Endothelial cell (in vitro differentiated cells): ENCODE measurements around the gene CAVIN1. TPM values are rescaled to one million over a fixed set of nuclear protein-coding genes. Genes with fewer than 3 reads are reported as not detected.
"Not testable (repeated sequence)": the region's sequence is repeated elsewhere in the genome, so short reads cannot be mapped to it uniquely, and the experiment has no call there.

Source experiments
- DNase-seq: peaks from one replicate; pipeline ENCODE4 v3.0.0; 2021; ENCODE audit warnings: low spot score
- H3K27ac Mint-ChIP-seq: one replicate; pipeline ENCODE4 v1.8.0; 2021; ENCODE audit warnings: mixed read lengths, inconsistent platforms; ENCODE audit not compliant: unreplicated experiment
- H3K27me3 Mint-ChIP-seq: one replicate; pipeline ENCODE4 v1.8.0; 2021; ENCODE audit warnings: mild to moderate bottlenecking, moderate library complexity, mixed read lengths, inconsistent platforms; ENCODE audit not compliant: unreplicated experiment
- H3K36me3 Mint-ChIP-seq: one replicate; pipeline ENCODE4 v1.8.0; 2021; ENCODE audit warnings: mild to moderate bottlenecking, low read depth, mixed read lengths, inconsistent platforms; ENCODE audit not compliant: unreplicated experiment
- H3K4me1 Mint-ChIP-seq: one replicate; pipeline ENCODE4 v1.8.0; 2021; ENCODE audit warnings: mild to moderate bottlenecking, mixed read lengths, inconsistent platforms; ENCODE audit not compliant: unreplicated experiment
- H3K4me3 Mint-ChIP-seq: one replicate; pipeline ENCODE4 v1.8.0; 2021; ENCODE audit warnings: mild to moderate bottlenecking, mixed read lengths, inconsistent platforms; ENCODE audit not compliant: unreplicated experiment
- H3K9me3 Mint-ChIP-seq: one replicate; pipeline ENCODE4 v1.8.0; 2021; ENCODE audit warnings: mixed read lengths, inconsistent platforms; ENCODE audit not compliant: unreplicated experiment
- CTCF ChIP-seq: fragments of 200-600 bp; sonication (generic); IDR thresholded peaks from one replicate; pipeline ENCODE4 v1.5.0; 2021; ENCODE audit warnings: antibody characterized with exemption; ENCODE audit not compliant: unreplicated experiment
- total RNA-seq: library from RNA; stranded (reverse); fragmentation: NEBNext Ultra II Directional; extraction: Animal tissue kit (Norgen Biotek cat#: 25700); gene quantifications from one replicate; pipeline ENCODE4 v1.2.1, GENCODE V29; 2021; ENCODE audit not compliant: unreplicated experiment

Gene CAVIN1
- total RNA-seq, 1 donor from 2014 or later = 334 TPM

GRCh38 chr17:42459256-42459800, 36.3 kb upstream of the CAVIN1 start:
- Mint-ChIP-seq H3K4me1 (peaks cover 38% of the 10 kb centered on the region), H3K9me3 (no peaks in the 10 kb centered on the region), H3K27ac (peak overlapping the region; percentile 94), H3K27me3 (peaks cover 1% of the 10 kb centered on the region), H3K36me3 (peaks cover 4% of the 10 kb centered on the region), H3K4me3 (peak overlapping the region; percentile 98)
- DNase-seq = peak; percentile 15
- TF ChIP-seq CTCF = no peak

GRCh38 chr17:42458497-42459255, 35.6 kb upstream of the CAVIN1 start, which contains the start of gene ATP6V0A1:
TSS of gene ATP6V0A1 (plus strand) at chr17:42458878. CDS start at chr17:42460895, 2,017 bp downstream.
- Mint-ChIP-seq H3K27ac (peak within 1 kb of the TSS; percentile 94), H3K27me3 (peaks cover 1% of the 10 kb centered on the region), H3K36me3 (peaks cover 4% of the 10 kb centered on the region), H3K9me3 (no peaks in the 10 kb centered on the region), H3K4me3 (peak within 1 kb of the TSS; percentile 98), H3K4me1 (peaks cover 38% of the 10 kb centered on the region)
- peak; percentile 96 for DNase-seq
- TF ChIP-seq CTCF = no peak

- no peaks in the 10 kb centered on the region for H3K9me3 Mint-ChIP-seq
- peak overlapping the region; percentile 66 for H3K4me3 Mint-ChIP-seq
- H3K4me1 Mint-ChIP-seq = peaks cover 38% of the 10 kb centered on the region
- H3K36me3 Mint-ChIP-seq = no peaks in the 10 kb centered on the region
- H3K27me3 Mint-ChIP-seq = peaks cover 1% of the 10 kb centered on the region
- DNase-seq = no peak
- TF ChIP-seq CTCF = no peak
- peak overlapping the region; percentile 68 for H3K27ac Mint-ChIP-seq
These were observed 34.2 kb upstream of the CAVIN1 start for GRCh38 chr17:42457107-42457792.

GRCh38 chr17:42456223-42457106, 33.4 kb upstream of the CAVIN1 start:
- peak; percentile 5 for DNase-seq
- peak overlapping the region; percentile 68 for H3K27ac Mint-ChIP-seq

GRCh38 chr17:42454987-42455386, 31.9 kb upstream of the CAVIN1 start:
- H3K36me3 Mint-ChIP-seq = not testable (repeated sequence)

More at GRCh38 chr17:42456223-42457106, 33.4 kb upstream of the CAVIN1 start:
- no peaks in the 10 kb centered on the region for H3K27me3 Mint-ChIP-seq
- no peaks in the 10 kb centered on the region for H3K36me3 Mint-ChIP-seq
- no peak for TF ChIP-seq CTCF
- H3K4me1 Mint-ChIP-seq = peaks cover 38% of the 10 kb centered on the region
- no peaks in the 10 kb centered on the region for H3K9me3 Mint-ChIP-seq
- peak overlapping the region; percentile 1 for H3K4me3 Mint-ChIP-seq

More at GRCh38 chr17:42454987-42455386, 31.9 kb upstream of the CAVIN1 start:
- not testable (repeated sequence) for DNase-seq, H3K9me3 Mint-ChIP-seq, H3K27me3 Mint-ChIP-seq, H3K4me3 Mint-ChIP-seq, H3K27ac Mint-ChIP-seq
- peaks cover 28% of the 10 kb centered on the region for H3K4me1 Mint-ChIP-seq
